ENCODE results near the gene LRFN4. TPM values are rescaled to one million over a fixed set of nuclear protein-coding genes. Genes with fewer than 3 reads are reported as not detected.

LRFN4 gene
- total RNA-seq, 1 experiment from 2014 or later = 8.7 TPM

GRCh38 chr11:66905631-66906030 is 48.8 kb downstream of the LRFN4 start:
- Histone ChIP-seq H3K36me3 (ENCODE audit: insufficient read depth, low read length) (no peaks in the 10 kb centered on the region), H3K79me2 (ENCODE audit: low read length) (no peaks in the 10 kb centered on the region), H2AFZ (ENCODE audit: low read length) (no peak overlapping the region), H3K4me2 (ENCODE audit: low read depth, low read length, poor library complexity, severe bottlenecking) (no peak overlapping the region), H4K20me1 (ENCODE audit: insufficient read depth, low read depth, low read length) (no peaks in the 10 kb centered on the region), H3K4me1 (ENCODE audit: low read length) (no peaks in the 10 kb centered on the region), H3K9me2 (replicated peaks; ENCODE audit: insufficient read depth, low read length) (no peaks in the 10 kb centered on the region), H3K9me3 (ENCODE audit: low read length) (no peaks in the 10 kb centered on the region), H3K4me3 (ENCODE audit: low read length) (no peak overlapping the region), H3K27me3 (ENCODE audit: low read length) (no peaks in the 10 kb centered on the region; the same call in 1 of the 2 replicates), H3K9ac (ENCODE audit: low read length) (no peak overlapping the region), H3K27ac (ENCODE audit: low read length) (no peak overlapping the region)
- DNase-seq = no peak

- H3K9ac ChIP-seq (ENCODE audit: low read length) = no peak overlapping the region
- H3K4me3 ChIP-seq (ENCODE audit: low read length) = no peak overlapping the region
- no peaks in the 10 kb centered on the region for H3K9me3 ChIP-seq (ENCODE audit: low read length)
- no peaks in the 10 kb centered on the region for H3K4me1 ChIP-seq (ENCODE audit: low read length)
- H3K79me2 ChIP-seq (ENCODE audit: low read length) = no peaks in the 10 kb centered on the region
- no peak for DNase-seq
- H2AFZ ChIP-seq (ENCODE audit: low read length) = no peak overlapping the region
- H4K20me1 ChIP-seq (ENCODE audit: insufficient read depth, low read depth, low read length) = no peaks in the 10 kb centered on the region
- H3K27me3 ChIP-seq (ENCODE audit: low read length) = no peaks in the 10 kb centered on the region
- H3K36me3 ChIP-seq (ENCODE audit: insufficient read depth, low read length) = no peaks in the 10 kb centered on the region
- H3K9me2 ChIP-seq (replicated peaks; ENCODE audit: insufficient read depth, low read length) = no peaks in the 10 kb centered on the region
- H3K27ac ChIP-seq (ENCODE audit: low read length) = no peak overlapping the region
- no peak overlapping the region for H3K4me2 ChIP-seq (ENCODE audit: low read depth, low read length, poor library complexity, severe bottlenecking)
These were observed 49.3 kb downstream of the LRFN4 start for GRCh38 chr11:66906061-66906733.

GRCh38 chr11:66907751-66908630 is 51.1 kb downstream of the LRFN4 start:
- no peak overlapping the region for H3K4me2 ChIP-seq (ENCODE audit: low read depth, low read length, poor library complexity, severe bottlenecking)
- no peaks in the 10 kb centered on the region for H3K27me3 ChIP-seq (ENCODE audit: low read length)
- no peaks in the 10 kb centered on the region for H3K4me1 ChIP-seq (ENCODE audit: low read length)
- H3K79me2 ChIP-seq (ENCODE audit: low read length) = no peaks in the 10 kb centered on the region
- no peak for DNase-seq
- no peak overlapping the region for H2AFZ ChIP-seq (ENCODE audit: low read length)
- no peak overlapping the region for H3K4me3 ChIP-seq (ENCODE audit: low read length)
- no peaks in the 10 kb centered on the region for H4K20me1 ChIP-seq (ENCODE audit: insufficient read depth, low read depth, low read length)
- H3K36me3 ChIP-seq (ENCODE audit: insufficient read depth, low read length) = no peaks in the 10 kb centered on the region
- H3K9me3 ChIP-seq (ENCODE audit: low read length) = no peaks in the 10 kb centered on the region
- H3K9ac ChIP-seq (ENCODE audit: low read length) = no peak overlapping the region
- H3K9me2 ChIP-seq (replicated peaks; ENCODE audit: insufficient read depth, low read length) = no peaks in the 10 kb centered on the region
- H3K27ac ChIP-seq (ENCODE audit: low read length) = no peak overlapping the region

- Histone ChIP-seq H3K4me1 (ENCODE audit: low read length) (no peaks in the 10 kb centered on the region), H3K4me2 (ENCODE audit: low read depth, low read length, poor library complexity, severe bottlenecking) (no peak overlapping the region), H3K9me3 (ENCODE audit: low read length) (no peaks in the 10 kb centered on the region), H3K27ac (ENCODE audit: low read length) (no peak overlapping the region), H3K27me3 (ENCODE audit: low read length) (no peaks in the 10 kb centered on the region), H3K9me2 (replicated peaks; ENCODE audit: insufficient read depth, low read length) (no peaks in the 10 kb centered on the region), H2AFZ (ENCODE audit: low read length) (no peak overlapping the region), H3K9ac (ENCODE audit: low read length) (no peak overlapping the region), H3K79me2 (ENCODE audit: low read length) (no peaks in the 10 kb centered on the region), H3K4me3 (ENCODE audit: low read length) (no peak overlapping the region), H4K20me1 (ENCODE audit: insufficient read depth, low read depth, low read length) (no peaks in the 10 kb centered on the region), H3K36me3 (ENCODE audit: insufficient read depth, low read length) (no peaks in the 10 kb centered on the region)
- DNase-seq = no peak
These were observed 52.3 kb downstream of the LRFN4 start for GRCh38 chr11:66909181-66909580.

- no peak overlapping the region for H3K4me3 ChIP-seq (ENCODE audit: low read length)
- no peak overlapping the region for H3K4me2 ChIP-seq (ENCODE audit: low read depth, low read length, poor library complexity, severe bottlenecking)
- no peaks in the 10 kb centered on the region for H3K27me3 ChIP-seq (ENCODE audit: low read length)
- no peaks in the 10 kb centered on the region for H3K36me3 ChIP-seq (ENCODE audit: insufficient read depth, low read length)
- no peak overlapping the region for H3K27ac ChIP-seq (ENCODE audit: low read length)
- no peak overlapping the region for H3K9ac ChIP-seq (ENCODE audit: low read length)
- no peaks in the 10 kb centered on the region for H3K4me1 ChIP-seq (ENCODE audit: low read length)
- H2AFZ ChIP-seq (ENCODE audit: low read length) = no peak overlapping the region
- no peaks in the 10 kb centered on the region for H3K9me3 ChIP-seq (ENCODE audit: low read length)
- H3K79me2 ChIP-seq (ENCODE audit: low read length) = no peaks in the 10 kb centered on the region
- H3K9me2 ChIP-seq (replicated peaks; ENCODE audit: insufficient read depth, low read length) = no peaks in the 10 kb centered on the region
- DNase-seq = no peak
- no peaks in the 10 kb centered on the region for H4K20me1 ChIP-seq (ENCODE audit: insufficient read depth, low read depth, low read length)
These were observed 53.2 kb downstream of the LRFN4 start for GRCh38 chr11:66910016-66910415.

Other genes starting within 250 kb of the LRFN4 start
- 47.9 and 51.3 TPM in 2 replicates for gene RBM14, start 240.4 kb upstream of the LRFN4 start, total RNA-seq (2014; rRNA removed; shearing (Covaris generic); ENCODE audit: low replicate concordance)
- gene RBM4, start 218.4 kb upstream of the LRFN4 start, total RNA-seq (2014; rRNA removed; shearing (Covaris generic); ENCODE audit: low replicate concordance) = 103 and 141 TPM in 2 replicates
- gene RBM4B, start 179.2 kb upstream of the LRFN4 start, total RNA-seq (2014; rRNA removed; shearing (Covaris generic); ENCODE audit: low replicate concordance) = 39.5 and 43.2 TPM in 2 replicates
- 18.9 and 72.0 TPM in 2 replicates for gene SPTBN2, start 127.8 kb upstream of the LRFN4 start, total RNA-seq (2014; rRNA removed; shearing (Covaris generic); ENCODE audit: low replicate concordance)
- gene RCE1, start 13.6 kb upstream of the LRFN4 start, total RNA-seq (2014; rRNA removed; shearing (Covaris generic); ENCODE audit: low replicate concordance) = 20.4 and 53.3 TPM in 2 replicates
- gene PC, start 101.3 kb downstream of the LRFN4 start, total RNA-seq (2014; rRNA removed; shearing (Covaris generic); ENCODE audit: low replicate concordance) = 0.14 TPM in 1 of 2 replicates, not detected in the other
- gene C11orf86, start 118.2 kb downstream of the LRFN4 start, total RNA-seq (2014; rRNA removed; shearing (Covaris generic); ENCODE audit: low replicate concordance) = not detected in 2 replicates
- 0.22 TPM in 1 of 2 replicates, not detected in the other for gene SYT12, start 166.1 kb downstream of the LRFN4 start, total RNA-seq (2014; rRNA removed; shearing (Covaris generic); ENCODE audit: low replicate concordance)
- not detected in 2 replicates for gene RHOD, start 199.8 kb downstream of the LRFN4 start, total RNA-seq (2014; rRNA removed; shearing (Covaris generic); ENCODE audit: low replicate concordance)

Measured in Karpas-422 (cell line).